LNCAP (cell line): ENCODE results near the gene RHO.

Source experiments
- TF ChIP-seq, protein P1 (sequence below): fragments of 450-650 bp; IDR thresholded peaks from 2 replicates; pipeline ENCODE4 v1.5.1; 2017; ENCODE audit warnings: mild to moderate bottlenecking

Gene RHO

GRCh38 chr3:129555153-129555550 is 26.7 kb downstream of the RHO start:
- TF ChIP-seq, protein P1, sequence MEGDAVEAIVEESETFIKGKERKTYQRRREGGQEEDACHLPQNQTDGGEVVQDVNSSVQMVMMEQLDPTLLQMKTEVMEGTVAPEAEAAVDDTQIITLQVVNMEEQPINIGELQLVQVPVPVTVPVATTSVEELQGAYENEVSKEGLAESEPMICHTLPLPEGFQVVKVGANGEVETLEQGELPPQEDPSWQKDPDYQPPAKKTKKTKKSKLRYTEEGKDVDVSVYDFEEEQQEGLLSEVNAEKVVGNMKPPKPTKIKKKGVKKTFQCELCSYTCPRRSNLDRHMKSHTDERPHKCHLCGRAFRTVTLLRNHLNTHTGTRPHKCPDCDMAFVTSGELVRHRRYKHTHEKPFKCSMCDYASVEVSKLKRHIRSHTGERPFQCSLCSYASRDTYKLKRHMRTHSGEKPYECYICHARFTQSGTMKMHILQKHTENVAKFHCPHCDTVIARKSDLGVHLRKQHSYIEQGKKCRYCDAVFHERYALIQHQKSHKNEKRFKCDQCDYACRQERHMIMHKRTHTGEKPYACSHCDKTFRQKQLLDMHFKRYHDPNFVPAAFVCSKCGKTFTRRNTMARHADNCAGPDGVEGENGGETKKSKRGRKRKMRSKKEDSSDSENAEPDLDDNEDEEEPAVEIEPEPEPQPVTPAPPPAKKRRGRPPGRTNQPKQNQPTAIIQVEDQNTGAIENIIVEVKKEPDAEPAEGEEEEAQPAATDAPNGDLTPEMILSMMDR = no peak

GRCh38 chr3:129555616-129556357 is 27.3 kb downstream of the RHO start:
- TF ChIP-seq, protein P1 = no peak

GRCh38 chr3:129556358-129556695 is 27.9 kb downstream of the RHO start:
- TF ChIP-seq, protein P1 = no peak

GRCh38 chr3:129556890-129557547 is 28.6 kb downstream of the RHO start:
- TF ChIP-seq, protein P1 = no peak

DNA sequence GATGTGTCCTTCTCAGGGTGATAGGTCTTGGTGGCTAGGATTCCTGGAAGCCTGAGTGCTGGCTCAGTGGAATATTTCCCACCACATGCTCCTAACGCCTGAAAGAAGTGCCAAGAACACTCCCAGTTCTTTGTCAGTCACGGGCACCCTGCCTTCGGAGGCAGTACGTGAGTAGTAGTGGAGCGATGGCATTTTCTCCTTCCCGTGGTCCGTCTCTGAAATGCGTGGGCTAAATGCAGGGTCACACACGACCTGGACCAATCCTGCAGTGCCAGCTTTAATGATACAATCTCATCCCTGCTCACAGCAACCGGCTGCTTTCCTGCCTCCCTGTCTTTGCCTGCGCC is 29.1 kb downstream of the RHO start:
- TF ChIP-seq, protein P1 = no peak

DNA sequence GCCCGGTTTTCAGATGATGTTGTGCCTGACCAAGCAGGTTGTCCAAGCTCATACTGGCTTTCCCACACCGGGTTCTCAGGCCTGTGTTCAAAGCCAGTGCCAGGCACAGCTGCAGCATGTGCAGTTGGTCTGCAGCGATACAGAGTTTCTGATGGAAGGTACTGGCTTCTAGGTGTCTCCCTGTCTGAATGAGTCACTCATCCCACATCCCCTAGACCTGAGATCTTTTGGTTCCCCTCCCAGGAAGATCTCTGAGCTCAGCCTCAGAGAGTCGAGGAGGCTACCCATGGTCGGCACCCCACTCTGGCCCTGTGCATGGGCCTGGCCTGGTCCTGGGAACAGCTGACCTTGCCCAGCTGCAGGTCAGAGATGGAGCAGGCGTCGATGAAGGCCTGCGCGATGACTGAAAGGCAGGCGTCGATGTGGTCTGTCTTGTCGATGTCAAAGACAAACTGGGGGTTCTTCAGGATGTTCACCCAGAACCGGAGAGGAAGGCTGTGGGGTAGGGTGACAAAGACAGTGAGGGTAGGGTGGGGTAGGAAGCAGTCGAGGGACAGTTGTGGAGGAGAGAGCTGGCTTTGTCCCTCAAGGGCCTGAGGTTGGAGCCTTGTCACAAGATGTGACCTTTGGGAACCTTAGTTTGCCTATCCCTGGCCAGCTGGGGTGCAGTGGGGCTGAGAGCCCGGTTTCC is 29.8 kb downstream of the RHO start:
- TF ChIP-seq, protein P1 = no peak

DNA sequence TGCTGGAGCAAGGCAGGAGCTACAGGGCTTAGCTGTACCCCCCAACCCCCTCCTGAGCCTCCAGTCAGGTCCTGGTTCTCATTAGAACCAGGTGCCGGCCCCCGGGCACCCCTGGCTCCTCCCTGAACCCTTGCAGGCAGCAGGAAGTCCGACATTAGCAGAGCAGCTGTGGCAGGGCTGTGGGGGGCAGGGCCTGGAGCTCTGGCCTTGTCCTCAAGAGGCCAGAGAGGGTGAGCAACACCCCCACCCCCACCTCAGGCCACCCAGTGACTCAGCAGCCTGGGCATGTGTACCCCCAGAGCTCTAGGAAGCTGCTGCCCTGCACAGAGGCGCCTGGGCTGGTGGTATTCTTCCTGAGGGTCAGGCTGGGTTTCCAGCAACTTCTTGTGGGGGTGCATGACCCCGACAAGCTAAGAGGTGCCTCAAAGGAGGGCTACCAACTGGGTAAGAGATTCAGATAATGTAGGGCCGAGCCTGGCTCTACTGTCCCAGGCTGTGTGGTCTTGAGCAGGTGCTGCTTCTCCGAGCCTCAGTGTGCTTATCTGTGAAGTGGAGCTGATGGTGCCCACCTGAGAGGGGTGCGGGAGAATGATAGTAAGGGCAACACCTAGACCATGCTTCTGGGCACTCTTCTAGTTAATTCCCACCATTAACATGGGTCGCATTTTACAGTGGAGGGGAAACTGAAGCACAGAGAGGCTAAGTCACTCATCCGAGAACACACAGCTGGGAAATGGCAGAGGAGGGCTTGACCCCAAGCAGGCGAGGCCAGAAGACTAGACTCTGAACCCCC is 30.5 kb downstream of the RHO start:
- TF ChIP-seq, protein P1 = no peak
